ENCODE measurements around the gene GABBR2. TPM values are rescaled to one million over a fixed set of nuclear protein-coding genes. Genes with fewer than 3 reads are reported as not detected.

GABBR2 gene
- total RNA-seq, 4 donors from 2014 or later: 2.4 to 13.6 (median 10.0) TPM

DNA sequence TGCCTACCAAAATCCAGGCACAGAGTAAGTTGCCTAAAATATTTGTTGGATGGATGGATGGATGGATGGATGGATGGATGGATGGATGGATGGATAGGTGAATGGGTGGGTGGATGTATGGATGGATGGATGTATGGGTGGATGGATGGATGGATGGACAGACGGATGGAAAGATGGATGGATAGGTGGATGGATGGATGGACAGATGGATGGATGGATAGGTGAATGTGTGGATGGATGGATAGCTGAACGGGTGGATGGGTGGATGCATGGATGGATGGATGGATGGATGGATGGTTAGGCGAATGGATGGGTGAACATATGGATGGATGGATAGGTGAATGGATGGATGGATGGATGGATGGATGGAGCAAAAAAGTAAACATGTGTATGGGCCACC is 131.9 kb downstream of the GABBR2 start:
- 82 to 83% methylated on average over 3 of the region's 3 CpGs for WGBS, 2 donors

DNA sequence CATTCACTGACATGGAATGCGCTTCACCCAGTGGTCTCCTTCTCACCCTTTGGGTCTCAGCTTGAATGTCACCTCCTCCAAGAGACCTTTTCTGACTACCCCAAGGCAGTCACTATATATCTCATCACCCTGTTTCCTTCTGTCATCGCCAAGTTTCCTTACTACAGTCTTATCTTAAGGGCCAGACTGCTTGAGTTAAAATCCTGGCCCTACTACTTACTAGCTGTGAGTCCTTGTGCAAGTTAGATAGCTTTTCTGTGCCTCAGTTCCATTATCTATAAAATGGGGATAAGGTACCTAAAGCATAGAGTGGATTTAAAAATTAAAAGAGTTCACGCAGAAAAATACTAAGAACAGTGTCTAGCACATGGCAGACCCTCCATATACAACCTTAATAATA is 132.4 kb downstream of the GABBR2 start:
- WGBS, 2 donors: 95 to 96% methylated on average over 3 of the region's 3 CpGs
- no peak for TF ChIP-seq POLR2A (IDR thresholded peaks at IDR 0.05)
- TF ChIP-seq, protein P1, sequence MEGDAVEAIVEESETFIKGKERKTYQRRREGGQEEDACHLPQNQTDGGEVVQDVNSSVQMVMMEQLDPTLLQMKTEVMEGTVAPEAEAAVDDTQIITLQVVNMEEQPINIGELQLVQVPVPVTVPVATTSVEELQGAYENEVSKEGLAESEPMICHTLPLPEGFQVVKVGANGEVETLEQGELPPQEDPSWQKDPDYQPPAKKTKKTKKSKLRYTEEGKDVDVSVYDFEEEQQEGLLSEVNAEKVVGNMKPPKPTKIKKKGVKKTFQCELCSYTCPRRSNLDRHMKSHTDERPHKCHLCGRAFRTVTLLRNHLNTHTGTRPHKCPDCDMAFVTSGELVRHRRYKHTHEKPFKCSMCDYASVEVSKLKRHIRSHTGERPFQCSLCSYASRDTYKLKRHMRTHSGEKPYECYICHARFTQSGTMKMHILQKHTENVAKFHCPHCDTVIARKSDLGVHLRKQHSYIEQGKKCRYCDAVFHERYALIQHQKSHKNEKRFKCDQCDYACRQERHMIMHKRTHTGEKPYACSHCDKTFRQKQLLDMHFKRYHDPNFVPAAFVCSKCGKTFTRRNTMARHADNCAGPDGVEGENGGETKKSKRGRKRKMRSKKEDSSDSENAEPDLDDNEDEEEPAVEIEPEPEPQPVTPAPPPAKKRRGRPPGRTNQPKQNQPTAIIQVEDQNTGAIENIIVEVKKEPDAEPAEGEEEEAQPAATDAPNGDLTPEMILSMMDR (IDR thresholded peaks at IDR 0.05): no peak

More for the DNA sequence above, 131.9 kb downstream of the GABBR2 start:
- peaks cover 0 to 4% of the 10 kb centered on the region in 2 donors for H3K4me1 ChIP-seq
- intact Hi-C loops (cut with DNase I): no loop called here
- H3K4me3 ChIP-seq (replicated peaks in 1 of 3): no peak overlapping the region
- TF ChIP-seq POLR2A (IDR thresholded peaks at IDR 0.05): no peak
- TF ChIP-seq, protein P1 (IDR thresholded peaks at IDR 0.05): no peak
- no peaks in the 10 kb centered on the region for H3K9me3 ChIP-seq
- H3K27ac ChIP-seq: no peak overlapping the region
- H3K27me3 ChIP-seq: no peaks in the 10 kb centered on the region
- DNase-seq: no peak
- no peaks in the 10 kb centered on the region for H3K36me3 ChIP-seq

DNA sequence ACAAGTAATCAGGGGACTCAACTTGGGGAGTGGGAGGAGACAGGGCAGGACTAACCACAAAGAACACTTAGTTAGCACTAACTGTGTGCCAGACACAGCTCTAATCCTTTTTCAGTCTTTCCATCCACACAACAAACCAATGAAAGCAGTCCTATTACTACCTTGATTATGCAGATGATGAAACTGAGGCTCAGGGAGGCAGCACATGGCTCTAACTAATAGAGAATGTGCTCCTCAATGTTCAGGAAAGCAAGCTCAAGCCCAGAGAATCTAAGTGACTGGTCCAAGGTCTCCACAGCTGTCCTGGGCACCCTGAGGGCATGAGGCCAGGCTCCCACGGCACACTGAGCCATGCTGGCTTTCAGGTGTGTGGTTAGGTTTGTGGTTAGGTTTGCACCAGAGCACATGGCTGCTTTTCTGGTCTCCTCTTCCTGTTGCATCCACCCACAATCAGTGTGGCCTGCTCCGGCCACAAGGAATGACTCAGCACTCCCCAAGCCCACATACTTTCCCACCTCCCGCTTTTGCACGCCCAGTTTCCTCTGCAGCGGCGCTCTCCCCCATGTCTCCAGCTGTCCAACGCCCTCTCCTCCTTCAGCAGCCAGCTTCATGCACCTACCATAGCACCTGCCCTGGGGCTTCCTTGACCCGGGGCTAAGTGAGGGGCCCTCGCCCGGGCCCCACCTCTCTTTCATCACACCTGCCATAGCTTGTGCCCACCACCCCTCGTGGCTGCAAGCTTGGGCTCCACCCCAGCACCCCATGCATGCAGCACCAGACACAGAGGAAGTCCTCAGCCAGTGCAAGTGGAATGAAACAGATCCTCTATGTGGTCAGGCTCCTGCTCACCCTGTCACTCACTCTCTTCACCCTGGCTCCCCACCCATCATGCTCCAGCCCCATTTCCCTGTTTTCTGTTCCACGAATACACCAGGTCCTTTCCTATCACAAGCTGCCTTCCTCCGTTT is 133.1 kb downstream of the GABBR2 start:
- Histone ChIP-seq H3K27ac (no peak overlapping the region), H3K9me3 (no peaks in the 10 kb centered on the region), H3K36me3 (no peaks in the 10 kb centered on the region), H3K4me1 (peaks cover 0 to 6% of the 10 kb centered on the region in 2 donors), H3K4me3 (replicated peaks in 1 of 3) (no peak overlapping the region), H3K27me3 (no peaks in the 10 kb centered on the region)
- intact Hi-C loops (cut with DNase I): no loop called here
- no peak for DNase-seq
- WGBS, 2 donors: 71 to 86% methylated on average over 13 of the region's 13 CpGs
- TF ChIP-seq, protein P1 (IDR thresholded peaks at IDR 0.05): no peak
- TF ChIP-seq POLR2A (IDR thresholded peaks at IDR 0.05): no peak

More for the DNA sequence above, 132.4 kb downstream of the GABBR2 start:
- no peak for DNase-seq
- Histone ChIP-seq H3K9me3 (no peaks in the 10 kb centered on the region), H3K27ac (no peak overlapping the region), H3K4me3 (replicated peaks in 1 of 3) (no peak overlapping the region), H3K36me3 (no peaks in the 10 kb centered on the region), H3K4me1 (peaks cover 0 to 6% of the 10 kb centered on the region in 2 donors), H3K27me3 (no peaks in the 10 kb centered on the region)
- intact Hi-C loops (cut with DNase I): no loop called here

DNA sequence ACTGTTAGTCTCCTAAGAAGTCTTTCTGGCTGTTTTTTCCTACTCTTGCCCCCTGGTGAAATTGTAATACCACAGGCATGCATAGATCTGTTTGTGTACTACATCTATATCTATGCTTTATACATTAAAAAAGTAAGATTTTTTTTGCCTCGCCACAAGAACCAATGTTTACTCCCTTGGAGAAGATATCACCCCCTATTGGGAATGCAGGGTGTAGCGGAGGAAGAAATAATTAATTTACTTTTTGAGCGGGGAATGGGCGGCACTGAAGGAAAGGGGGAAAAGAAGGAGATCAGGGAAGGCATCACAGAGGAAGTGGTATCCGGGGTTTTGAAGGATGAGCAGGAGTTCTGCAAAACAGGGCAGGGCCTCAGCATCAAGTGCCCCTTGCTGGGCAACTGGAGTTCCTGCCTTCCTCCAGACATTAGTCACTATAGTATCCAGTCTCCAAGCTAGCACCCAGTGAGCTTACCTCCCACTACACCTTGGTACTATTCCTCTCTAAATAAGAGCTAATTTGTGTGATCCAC is 134.9 kb downstream of the GABBR2 start:
- H3K9me3 ChIP-seq: no peaks in the 10 kb centered on the region
- no peak overlapping the region for H3K4me3 ChIP-seq (replicated peaks in 1 of 3)
- DNase-seq: no peak
- H3K36me3 ChIP-seq: no peaks in the 10 kb centered on the region
- H3K4me1 ChIP-seq: peaks cover 0 to 6% of the 10 kb centered on the region in 2 donors
- 84 to 87% methylated on average over 5 of the region's 5 CpGs for WGBS, 2 donors
- intact Hi-C loops (cut with DNase I): no loop called here
- no peak overlapping the region for H3K27ac ChIP-seq
- TF ChIP-seq, protein P1 (IDR thresholded peaks at IDR 0.05): no peak
- TF ChIP-seq POLR2A (IDR thresholded peaks at IDR 0.05): no peak
- H3K27me3 ChIP-seq: no peaks in the 10 kb centered on the region

DNA sequence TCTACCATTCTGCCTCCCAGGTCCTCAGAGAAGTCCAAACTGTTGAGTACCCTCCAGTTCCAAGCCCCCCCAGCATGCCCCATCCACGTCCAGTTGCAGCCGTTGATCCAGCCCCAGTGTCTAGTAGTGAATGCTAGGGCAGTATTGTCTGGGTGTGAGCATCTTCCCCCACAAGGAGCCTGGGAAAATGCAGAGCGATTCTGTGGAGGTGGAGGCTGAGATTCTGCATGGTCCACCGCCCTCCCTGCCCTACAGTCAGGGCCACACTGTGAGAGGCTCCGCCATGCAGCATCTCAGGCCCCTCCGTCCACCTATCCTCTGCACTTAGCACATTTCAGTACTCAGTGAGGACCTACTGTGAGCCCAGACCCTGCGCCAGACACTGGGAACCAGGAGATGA is 135.9 kb downstream of the GABBR2 start:
- no peaks in the 10 kb centered on the region for H3K27me3 ChIP-seq
- DNase-seq: no peak
- H3K4me1 ChIP-seq: peaks cover 0 to 6% of the 10 kb centered on the region in 2 donors
- H3K36me3 ChIP-seq: no peaks in the 10 kb centered on the region
- no peak overlapping the region for H3K27ac ChIP-seq
- H3K4me3 ChIP-seq (replicated peaks in 1 of 3): no peak overlapping the region
- 85 to 87% methylated on average over 6 to 7 of the region's 7 CpGs for WGBS, 2 donors
- intact Hi-C loops (cut with DNase I): no loop called here
- no peak for TF ChIP-seq POLR2A (IDR thresholded peaks at IDR 0.05)
- no peaks in the 10 kb centered on the region for H3K9me3 ChIP-seq
